Astrocyte (in vitro differentiated cells and primary cell): ENCODE data around the gene SNAP25.

ENCODE experiments used
- CTCF ChIP-seq: IDR thresholded peaks from 2 replicates; pipeline ENCODE4 v1.5.1; 2011; ENCODE audit warnings: low read depth, mild to moderate bottlenecking, inconsistent platforms, low read length, moderate library complexity; ENCODE audit not compliant: insufficient read depth
- EZH2 ChIP-seq: IDR thresholded peaks from 2 replicates; pipeline ENCODE4 v1.6.1; 2012; ENCODE audit warnings: mild to moderate bottlenecking, low read length, inconsistent platforms; ENCODE audit not compliant: insufficient read depth

GRCh38 chr20:10228330-10228729, 9.7 kb downstream of the SNAP25 start:
- TF ChIP-seq CTCF (no peak), EZH2 (no peak)
